ENCODE data around the gene KCNF1. TPM values are rescaled to one million over a fixed set of nuclear protein-coding genes. Genes with fewer than 3 reads are reported as not detected.

The KCNF1 gene
- polyA plus RNA-seq, 4 donors: 0.25 to 0.34 TPM; not detected in 2

DNA sequence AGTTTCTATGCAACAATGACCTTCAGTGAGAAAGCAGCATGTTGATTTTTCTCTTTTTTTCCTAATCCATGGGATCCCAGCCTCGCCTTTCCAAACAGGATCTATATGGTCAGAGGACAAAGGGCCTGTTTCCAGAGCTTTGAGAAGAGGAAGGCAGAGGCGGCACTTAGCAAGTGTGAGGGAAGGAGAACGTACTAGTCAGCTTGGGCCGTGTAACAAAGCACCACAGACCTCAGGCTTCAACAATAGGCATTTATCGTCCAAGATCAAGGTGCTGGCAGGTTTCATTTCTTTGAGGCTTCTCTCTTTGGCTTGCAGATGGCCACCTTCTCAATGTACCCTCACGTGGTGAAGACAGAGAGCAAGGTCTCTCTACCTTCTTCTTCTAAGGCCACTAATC is 7.3 kb upstream of the KCNF1 start:
- DNase-seq: no peak
- FAIRE-seq: no peak
- no peaks in the 10 kb centered on the region for H3K36me3 ChIP-seq (ENCODE audit: control insufficient read depth in 3 of 3, insufficient read depth in 2 of 3, low read depth in 1 of 3, low read length in 3 of 3)

DNA sequence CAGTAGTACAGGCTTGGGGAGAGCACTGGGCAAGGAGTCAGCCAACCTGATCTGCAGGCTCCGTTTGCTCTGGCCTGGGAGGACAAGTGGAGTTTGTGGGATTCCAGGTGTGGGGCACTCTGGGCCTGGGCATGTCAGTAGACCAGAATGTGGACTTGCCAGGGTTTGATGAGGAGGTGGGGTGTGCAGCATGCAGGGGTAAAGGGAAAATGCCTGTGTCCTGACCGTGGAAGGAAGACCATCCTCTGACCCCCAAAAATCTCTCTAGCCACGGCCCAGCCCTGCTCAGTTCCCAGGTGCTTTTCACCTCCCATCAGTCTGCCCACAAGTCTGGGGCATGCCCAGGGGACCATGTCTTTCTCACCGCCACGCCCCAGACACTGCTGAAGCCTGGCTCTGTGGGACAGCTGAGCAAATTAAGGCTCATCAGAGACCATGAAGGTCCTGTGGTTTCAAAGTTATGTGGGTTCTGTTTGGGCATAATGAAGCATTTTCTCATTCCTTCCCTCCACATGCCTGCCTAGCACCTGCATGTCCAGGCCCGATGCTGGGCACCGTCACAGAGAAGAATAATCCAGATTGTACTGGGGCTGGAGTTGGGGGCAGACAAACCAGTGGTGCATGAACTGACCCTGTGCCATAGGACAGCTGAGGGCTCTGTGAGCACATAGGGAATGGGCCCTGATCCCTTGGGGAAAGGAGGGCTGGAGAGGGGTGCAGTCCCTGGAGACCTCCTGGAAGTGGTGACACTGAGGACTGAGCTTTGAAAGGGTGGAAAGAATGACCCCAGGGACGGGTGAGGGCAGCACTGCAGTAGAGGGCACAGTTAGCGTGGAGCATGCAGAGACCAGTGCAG is 6.5 kb upstream of the KCNF1 start:
- H3K4me1 ChIP-seq (ENCODE audit: control insufficient read depth in 3 of 3, insufficient read depth in 2 of 3, low read depth in 1 of 3, low read length in 2 of 3): peaks cover 0 to 3% (median 0%) of the 10 kb centered on the region in 3 donors
- no peak overlapping the region for H3K4me3 ChIP-seq (ENCODE audit: low read depth in 1 of 3, low read length in 3 of 3)
- no peak overlapping the region for H3K27ac ChIP-seq (ENCODE audit: low read depth in 1 of 3, low read length in 2 of 3)
- H3K9me3 ChIP-seq (ENCODE audit: control insufficient read depth in 2 of 2, insufficient read depth in 1 of 2, low read depth in 1 of 2, low read length in 1 of 2): peaks cover 0 to 6% of the 10 kb centered on the region in 2 donors
- FAIRE-seq (no peak), DNase-seq (no peak)
- 87 to 92% (median 87%) methylated on average over 9 of the region's 9 CpGs for WGBS, 3 donors
- H3K36me3 ChIP-seq (ENCODE audit: control insufficient read depth in 3 of 3, insufficient read depth in 2 of 3, low read depth in 1 of 3, low read length in 3 of 3): no peaks in the 10 kb centered on the region
- H3K27me3 ChIP-seq (ENCODE audit: control insufficient read depth in 3 of 3, insufficient read depth in 3 of 3, low read length in 3 of 3): peaks cover 0 to 5% (median 0%) of the 10 kb centered on the region in 3 donors

More for the DNA sequence above, 7.3 kb upstream of the KCNF1 start:
- H3K27me3 ChIP-seq (ENCODE audit: control insufficient read depth in 3 of 3, insufficient read depth in 3 of 3, low read length in 3 of 3): peaks cover 0 to 4% (median 0%) of the 10 kb centered on the region in 3 donors
- peaks cover 0 to 6% of the 10 kb centered on the region in 2 donors for H3K9me3 ChIP-seq (ENCODE audit: control insufficient read depth in 2 of 2, insufficient read depth in 1 of 2, low read depth in 1 of 2, low read length in 1 of 2)
- H3K4me1 ChIP-seq (ENCODE audit: control insufficient read depth in 3 of 3, insufficient read depth in 2 of 3, low read depth in 1 of 3, low read length in 2 of 3): peaks cover 0 to 3% (median 0%) of the 10 kb centered on the region in 3 donors
- WGBS, 3 donors: 86 to 91% (median 90%) methylated on average over 6 of the region's 6 CpGs
- H3K4me3 ChIP-seq (ENCODE audit: low read depth in 1 of 3, low read length in 3 of 3): no peak overlapping the region
- no peak overlapping the region for H3K27ac ChIP-seq (ENCODE audit: low read depth in 1 of 3, low read length in 2 of 3)

DNA sequence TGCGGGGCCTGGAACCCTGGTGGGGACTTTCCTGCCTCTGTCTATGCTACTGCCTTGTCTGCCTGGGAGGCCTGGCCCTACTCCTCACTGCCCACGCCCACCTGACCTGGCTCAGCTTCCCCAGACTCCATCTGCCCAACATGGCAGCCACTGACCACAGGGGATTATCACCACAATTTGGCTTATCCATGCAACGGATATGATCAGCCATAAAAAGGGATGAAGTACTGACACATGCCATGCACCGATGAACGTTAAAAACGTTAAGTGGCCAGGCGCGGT is 5.9 kb upstream of the KCNF1 start:
- DNase-seq (no peak), FAIRE-seq (no peak)
- Histone ChIP-seq H3K4me3 (ENCODE audit: low read depth in 1 of 3, low read length in 3 of 3) (no peak overlapping the region), H3K27ac (ENCODE audit: low read depth in 1 of 3, low read length in 2 of 3) (no peak overlapping the region), H3K4me1 (ENCODE audit: control insufficient read depth in 3 of 3, insufficient read depth in 2 of 3, low read depth in 1 of 3, low read length in 2 of 3) (peaks cover 0 to 3% (median 0%) of the 10 kb centered on the region in 3 donors), H3K27me3 (ENCODE audit: control insufficient read depth in 3 of 3, insufficient read depth in 3 of 3, low read length in 3 of 3) (peaks cover 0 to 9% (median 0%) of the 10 kb centered on the region in 3 donors), H3K9me3 (ENCODE audit: control insufficient read depth in 2 of 2, insufficient read depth in 1 of 2, low read depth in 1 of 2, low read length in 1 of 2) (peaks cover 0 to 6% of the 10 kb centered on the region in 2 donors), H3K36me3 (ENCODE audit: control insufficient read depth in 3 of 3, insufficient read depth in 2 of 3, low read depth in 1 of 3, low read length in 3 of 3) (no peaks in the 10 kb centered on the region)
- WGBS, 3 donors: 86 to 93% (median 89%) methylated on average over 8 of the region's 8 CpGs

DNA sequence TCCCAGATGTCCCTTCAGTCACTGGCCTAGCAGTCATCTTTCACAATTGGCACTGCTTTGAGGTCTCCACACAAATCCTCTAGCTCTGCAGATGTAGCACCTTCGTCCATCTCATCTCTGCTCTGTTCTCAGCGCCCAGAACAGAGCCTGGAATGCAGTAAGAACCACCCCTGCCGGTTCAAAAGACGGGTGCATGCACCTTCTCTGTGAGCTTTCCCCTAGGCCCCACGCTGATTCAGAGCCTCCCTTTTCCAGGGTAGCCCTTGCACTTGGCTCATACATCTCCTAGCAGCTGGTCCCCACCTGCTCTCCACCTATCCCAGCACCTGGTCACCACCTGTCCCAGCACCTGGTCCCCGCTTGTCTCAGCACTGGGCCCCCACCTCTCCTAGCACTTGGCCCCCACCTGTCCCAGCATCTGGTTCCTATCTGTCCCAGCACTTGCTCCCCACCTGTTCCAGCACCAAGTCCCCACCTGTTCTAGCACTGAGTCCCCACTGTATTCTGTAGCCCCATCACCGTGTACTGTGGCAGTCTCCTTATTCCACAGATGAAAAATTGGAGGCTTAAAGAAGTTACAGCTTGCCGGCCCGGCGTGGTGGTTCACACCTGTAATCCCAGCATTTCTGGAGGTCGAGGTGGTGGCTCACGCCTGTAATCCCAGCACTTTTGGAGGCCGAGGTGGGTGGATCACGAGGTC is 4.7 kb upstream of the KCNF1 start:
- H3K9me3 ChIP-seq (ENCODE audit: control insufficient read depth in 2 of 2, insufficient read depth in 1 of 2, low read depth in 1 of 2, low read length in 1 of 2): peaks cover 0 to 6% of the 10 kb centered on the region in 2 donors
- H3K36me3 ChIP-seq (ENCODE audit: control insufficient read depth in 3 of 3, insufficient read depth in 2 of 3, low read depth in 1 of 3, low read length in 3 of 3): no peaks in the 10 kb centered on the region
- no peak overlapping the region for H3K4me3 ChIP-seq (ENCODE audit: low read depth in 1 of 3, low read length in 3 of 3)
- H3K4me1 ChIP-seq (ENCODE audit: control insufficient read depth in 3 of 3, insufficient read depth in 2 of 3, low read depth in 1 of 3, low read length in 2 of 3): no peaks in the 10 kb centered on the region
- DNase-seq (no peak), FAIRE-seq (no peak)
- 77 to 85% (median 79%) methylated on average over 14 of the region's 14 CpGs for WGBS, 3 donors
- H3K27me3 ChIP-seq (ENCODE audit: control insufficient read depth in 3 of 3, insufficient read depth in 3 of 3, low read length in 3 of 3): peaks cover 3 to 17% (median 8%) of the 10 kb centered on the region in 3 donors
- no peak overlapping the region for H3K27ac ChIP-seq (ENCODE audit: low read depth in 1 of 3, low read length in 2 of 3)

DNA sequence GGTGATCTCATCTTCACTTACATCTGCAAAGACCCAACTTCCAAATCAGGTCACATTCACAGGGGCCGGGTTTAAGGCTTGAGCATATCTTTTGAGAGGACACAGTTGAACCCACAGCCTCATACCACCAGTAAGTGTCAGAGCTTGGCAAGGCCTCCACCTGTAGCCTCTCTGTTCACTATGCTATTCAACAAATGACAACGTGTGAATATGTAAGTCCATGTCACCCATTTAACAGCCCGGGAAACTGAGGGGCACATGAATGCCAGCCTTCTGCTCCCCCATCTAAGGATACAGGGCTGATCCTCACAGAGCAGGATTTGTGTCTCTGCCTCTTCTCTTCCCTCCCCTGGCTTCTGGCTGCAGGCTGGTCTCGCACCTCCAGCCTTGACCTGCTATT is 3.5 kb upstream of the KCNF1 start:
- FAIRE-seq: no peak
- Histone ChIP-seq H3K4me1 (ENCODE audit: control insufficient read depth in 3 of 3, insufficient read depth in 2 of 3, low read depth in 1 of 3, low read length in 2 of 3) (no peaks in the 10 kb centered on the region), H3K27ac (ENCODE audit: low read depth in 1 of 3, low read length in 2 of 3) (no peak overlapping the region), H3K27me3 (ENCODE audit: control insufficient read depth in 3 of 3, insufficient read depth in 3 of 3, low read length in 3 of 3) (peaks cover 14 to 26% (median 15%) of the 10 kb centered on the region in 3 donors), H3K36me3 (ENCODE audit: control insufficient read depth in 3 of 3, insufficient read depth in 2 of 3, low read depth in 1 of 3, low read length in 3 of 3) (no peaks in the 10 kb centered on the region), H3K9me3 (ENCODE audit: control insufficient read depth in 2 of 2, insufficient read depth in 1 of 2, low read depth in 1 of 2, low read length in 1 of 2) (peaks cover 0 to 6% of the 10 kb centered on the region in 2 donors), H3K4me3 (ENCODE audit: low read depth in 1 of 3, low read length in 3 of 3) (no peak overlapping the region)
- DNase-seq: no peak
- WGBS, 3 donors: 83 to 92% (median 84%) methylated on average over 4 of the region's 4 CpGs

DNA sequence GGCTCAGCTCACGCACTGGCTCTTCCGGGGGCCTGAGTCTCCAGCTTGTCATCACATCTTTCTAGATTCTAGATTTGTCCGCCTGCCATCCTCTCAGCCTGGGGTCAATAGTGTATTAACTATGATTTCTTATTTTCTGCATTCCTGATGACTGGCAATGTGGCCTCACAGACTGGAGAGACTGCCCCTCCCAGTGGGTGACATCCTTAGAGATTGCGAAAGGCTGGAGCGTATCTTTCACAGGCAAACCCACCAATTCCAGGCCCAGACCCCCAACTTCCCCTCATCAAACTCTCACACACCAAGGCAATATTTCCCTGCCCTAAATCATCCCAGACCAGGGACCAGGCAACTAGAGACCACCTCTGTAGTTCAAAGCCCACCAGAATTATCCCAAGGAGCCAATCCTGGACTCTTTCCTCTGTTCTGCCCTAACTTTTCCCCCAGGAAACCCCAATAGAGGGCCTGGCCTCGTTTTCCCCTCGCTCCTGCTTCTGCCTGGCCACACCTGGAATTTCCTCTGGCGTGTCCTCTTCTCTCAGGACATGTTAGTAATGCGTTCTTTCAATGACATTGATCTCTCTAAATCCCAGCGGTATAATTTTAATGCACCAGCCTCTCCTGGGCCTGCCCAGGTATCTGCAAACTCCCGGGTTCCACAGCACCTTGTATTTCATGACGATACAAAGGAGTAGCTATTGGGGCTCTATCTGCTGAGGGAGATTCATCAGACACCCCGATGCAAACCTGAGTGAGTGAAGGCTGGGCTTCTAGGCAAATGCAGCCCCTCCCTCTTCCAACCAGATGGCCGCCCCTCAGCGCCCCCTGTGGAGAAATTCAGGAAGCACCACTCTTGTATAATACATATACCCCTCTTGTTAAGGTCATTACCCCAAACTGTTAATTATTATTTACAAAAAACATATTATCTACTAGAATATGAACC is 2.4 kb upstream of the KCNF1 start:
- Histone ChIP-seq H3K9me3 (ENCODE audit: control insufficient read depth in 2 of 2, insufficient read depth in 1 of 2, low read depth in 1 of 2, low read length in 1 of 2) (peaks cover 0 to 5% of the 10 kb centered on the region in 2 donors), H3K4me3 (ENCODE audit: low read depth in 1 of 3, low read length in 3 of 3) (no peak overlapping the region), H3K27me3 (ENCODE audit: control insufficient read depth in 3 of 3, insufficient read depth in 3 of 3, low read length in 3 of 3) (peaks cover 16 to 38% (median 18%) of the 10 kb centered on the region in 3 donors), H3K36me3 (ENCODE audit: control insufficient read depth in 3 of 3, insufficient read depth in 2 of 3, low read depth in 1 of 3, low read length in 3 of 3) (no peaks in the 10 kb centered on the region), H3K27ac (ENCODE audit: low read depth in 1 of 3, low read length in 2 of 3) (no peak overlapping the region), H3K4me1 (ENCODE audit: control insufficient read depth in 3 of 3, insufficient read depth in 2 of 3, low read depth in 1 of 3, low read length in 2 of 3) (peaks cover 0 to 2% (median 0%) of the 10 kb centered on the region in 3 donors)
- FAIRE-seq (no peak), DNase-seq (peak; percentile 10 to 44)
- 65 to 68% (median 66%) methylated on average over 15 of the region's 15 CpGs for WGBS, 3 donors

DNA sequence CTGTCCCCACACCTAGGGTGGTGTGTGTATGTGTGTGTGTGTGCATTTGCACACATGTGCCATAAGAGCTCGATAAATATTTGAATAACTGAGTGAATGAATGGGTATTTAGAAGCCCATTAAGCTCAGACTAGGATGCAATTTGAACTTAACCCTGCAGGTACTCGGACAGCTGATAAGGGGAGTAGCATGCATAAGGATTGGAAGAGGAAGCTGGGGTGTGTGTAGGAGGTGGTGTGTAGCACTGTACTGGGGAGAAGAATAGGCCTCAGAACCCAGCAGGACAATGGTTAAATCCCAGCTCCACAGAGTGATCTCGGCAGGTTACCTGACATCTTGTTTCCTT is 1.8 kb upstream of the KCNF1 start:
- H3K36me3 ChIP-seq (ENCODE audit: control insufficient read depth in 3 of 3, insufficient read depth in 2 of 3, low read depth in 1 of 3, low read length in 3 of 3): no peaks in the 10 kb centered on the region
- no peak overlapping the region for H3K4me3 ChIP-seq (ENCODE audit: low read depth in 1 of 3, low read length in 3 of 3)
- H3K27me3 ChIP-seq (ENCODE audit: control insufficient read depth in 3 of 3, insufficient read depth in 3 of 3, low read length in 3 of 3): peaks cover 16 to 36% (median 18%) of the 10 kb centered on the region in 3 donors
- WGBS, 3 donors: 8 to 39% (median 24%) methylated on average over 3 of the region's 3 CpGs
- DNase-seq: peak in 1 of 2 donors; percentile 8
- H3K27ac ChIP-seq (ENCODE audit: low read depth in 1 of 3, low read length in 2 of 3): no peak overlapping the region
- peaks cover 0 to 2% (median 0%) of the 10 kb centered on the region in 3 donors for H3K4me1 ChIP-seq (ENCODE audit: control insufficient read depth in 3 of 3, insufficient read depth in 2 of 3, low read depth in 1 of 3, low read length in 2 of 3)
- no peak for FAIRE-seq
- no peaks in the 10 kb centered on the region for H3K9me3 ChIP-seq (ENCODE audit: control insufficient read depth in 2 of 2, insufficient read depth in 1 of 2, low read depth in 1 of 2, low read length in 1 of 2)

DNA sequence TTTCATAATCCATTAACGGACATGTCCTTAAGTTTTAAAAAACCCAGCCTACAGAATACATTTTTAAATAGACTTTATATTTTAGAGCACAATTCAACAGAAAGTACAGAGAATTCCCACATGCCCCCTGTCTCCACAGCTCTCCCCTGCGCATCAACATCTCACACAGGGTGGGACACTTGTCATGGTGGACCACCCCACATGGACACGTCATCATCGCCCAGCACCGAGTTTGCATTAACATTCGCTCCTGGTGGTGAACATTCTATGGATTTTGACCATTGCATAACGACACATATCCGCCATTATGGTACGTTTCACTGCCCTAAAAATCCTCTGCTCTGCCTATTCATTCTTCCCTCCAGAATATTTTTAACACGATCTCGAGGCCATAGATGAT is 1.1 kb upstream of the KCNF1 start:
- H3K36me3 ChIP-seq (ENCODE audit: control insufficient read depth in 3 of 3, insufficient read depth in 2 of 3, low read depth in 1 of 3, low read length in 3 of 3): no peaks in the 10 kb centered on the region
- DNase-seq (no peak), FAIRE-seq (no peak)
- H3K4me1 ChIP-seq (ENCODE audit: control insufficient read depth in 3 of 3, insufficient read depth in 2 of 3, low read depth in 1 of 3, low read length in 2 of 3): peaks cover 0 to 2% (median 0%) of the 10 kb centered on the region in 3 donors
- H3K27ac ChIP-seq (ENCODE audit: low read depth in 1 of 3, low read length in 2 of 3): no peak overlapping the region
- H3K4me3 ChIP-seq (ENCODE audit: low read depth in 1 of 3, low read length in 3 of 3): no peak overlapping the region
- no peaks in the 10 kb centered on the region for H3K9me3 ChIP-seq (ENCODE audit: control insufficient read depth in 2 of 2, insufficient read depth in 1 of 2, low read depth in 1 of 2, low read length in 1 of 2)
- peaks cover 16 to 36% (median 18%) of the 10 kb centered on the region in 3 donors for H3K27me3 ChIP-seq (ENCODE audit: control insufficient read depth in 3 of 3, insufficient read depth in 3 of 3, low read length in 3 of 3)
- 77 to 86% (median 77%) methylated on average over 11 of the region's 11 CpGs for WGBS, 3 donors

Data from small intestine (tissue), 7 donors.